Uterus (tissue), 4 donors: ENCODE results near the gene LRR1. TPM values are rescaled to one million over a fixed set of nuclear protein-coding genes. Genes with fewer than 3 reads are reported as not detected.
"Not testable (repeated sequence)": the region's sequence is repeated elsewhere in the genome, so short reads cannot be mapped to it uniquely, and the experiment has no call there.

ENCODE experiments used
- DNase-seq, 2 donors: peaks; one replicate each; pipeline ENCODE4 v3.0.0-alpha.2; 2019 to 2020
- H3K27ac ChIP-seq, 2 donors: fragments of 200-600 bp; sonication (generic); 1 replicate in 1 of 2; 2 replicates in 1 of 2; pipeline ENCODE4 v1.5.1; 2016 to 2018
- H3K27me3 ChIP-seq, 2 donors: fragments of 200-600 bp; sonication (generic); one replicate each; pipeline ENCODE4 v1.5.1; 2018 to 2019; ENCODE audit warnings: control low read depth in 1 of 2
- H3K36me3 ChIP-seq, 2 donors: fragments of 200-600 bp; sonication (generic); one replicate each; pipeline ENCODE4 v1.5.1; 2019; ENCODE audit warnings: control low read depth in 1 of 2
- H3K4me1 ChIP-seq, 2 donors: fragments of 200-600 bp; sonication (generic); one replicate each; pipeline ENCODE4 v1.5.1; 2018 to 2019; ENCODE audit warnings: control low read depth in 1 of 2
- H3K4me3 ChIP-seq, 2 donors: fragments of 200-600 bp; sonication (generic); 1 replicate in 1 of 2; 2 replicates in 1 of 2; pipeline ENCODE4 v1.5.1; 2018 to 2019; ENCODE audit warnings: mild to moderate bottlenecking in 1 of 2
- H3K9me3 ChIP-seq, 2 donors: fragments of 200-600 bp; sonication (generic); one replicate each; pipeline ENCODE4 v1.5.1; 2019; ENCODE audit warnings: control low read depth in 1 of 2
- POLR2A ChIP-seq, 2 donors: fragments of 450-650 bp; IDR thresholded peaks; one replicate each; pipeline ENCODE4 v1.6.1; 2016; ENCODE audit warnings: antibody characterized with exemption in 2 of 2, mild to moderate bottlenecking in 1 of 2, moderate library complexity in 1 of 2
- intact Hi-C: fragments of 100-400 bp; cut with DNase I; formaldehyde crosslinking; loops from one replicate; pipeline ENCODE4 v1.15.1; 2023; ENCODE audit warnings: low total_unique reads
- total RNA-seq, 4 donors: library from RNA; depleted of rRNA in 3 of 4; stranded (reverse); fragments of >200 nt in 3 of 4; gene quantifications; one replicate each; pipeline versions ENCODE4 v1.1.0 to v1.2.4, GENCODE V29; 2014 to 2023
- TF ChIP-seq, protein P1 (sequence below), 4 experiments: fragments of 200-600 bp in 2 of 4; fragments of 450-650 bp in 2 of 4; sonication (generic) in 2 of 4; IDR thresholded peaks; one replicate each; pipeline ENCODE4 v1.5.1; 2016 to 2019; ENCODE audit warnings: antibody characterized with exemption in 4 of 4, mild to moderate bottlenecking in 2 of 4, moderate library complexity in 1 of 4
- donor health status: DM: yes; HTN: yes; CAD: no.

LRR1 gene
- total RNA-seq, 4 donors from 2014 or later: 1.8 to 16.2 (median 6.8) TPM

DNA sequence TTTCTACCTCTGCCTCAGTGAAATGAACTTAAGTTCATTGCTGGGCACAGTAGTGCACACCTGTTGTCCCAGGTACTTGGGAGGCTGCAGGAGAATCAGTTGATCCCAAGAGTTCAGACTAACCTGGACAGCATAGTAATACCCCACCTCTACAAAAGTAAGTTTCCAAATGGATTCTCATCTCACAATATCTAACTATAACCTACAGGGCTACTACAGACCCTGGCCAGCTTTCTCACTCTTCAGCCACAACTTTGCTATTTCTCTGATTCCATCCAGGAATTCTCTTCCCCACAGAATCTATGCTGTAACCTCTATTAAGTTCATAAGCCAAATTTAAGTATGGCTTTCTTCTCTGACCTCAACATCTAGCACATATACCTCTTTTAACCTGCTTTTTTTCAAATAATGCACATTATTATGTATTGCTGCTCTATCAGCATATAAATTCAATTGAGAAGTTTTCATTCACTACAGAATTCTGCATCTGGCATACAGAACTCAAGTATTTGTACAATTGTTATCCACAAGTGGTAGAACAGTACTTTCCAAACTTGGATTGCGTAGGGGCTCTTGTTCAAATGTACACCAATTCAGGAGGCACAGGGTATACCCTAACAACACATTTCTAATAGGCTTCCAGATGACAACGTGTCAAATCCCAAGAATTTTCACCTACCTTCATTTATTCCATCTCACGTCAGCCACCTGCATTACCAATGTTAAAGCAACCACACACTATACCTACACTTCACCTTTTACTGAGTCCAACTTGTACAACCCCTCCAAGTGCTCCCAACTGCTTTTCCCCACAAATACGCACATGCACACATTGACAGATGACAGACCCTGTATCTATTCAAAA lies 16.4 kb upstream of the LRR1 start:
- H3K36me3 ChIP-seq: no peaks in the 10 kb centered on the region
- no peak for TF ChIP-seq POLR2A (IDR thresholded peaks at IDR 0.05)
- TF ChIP-seq, protein P1, sequence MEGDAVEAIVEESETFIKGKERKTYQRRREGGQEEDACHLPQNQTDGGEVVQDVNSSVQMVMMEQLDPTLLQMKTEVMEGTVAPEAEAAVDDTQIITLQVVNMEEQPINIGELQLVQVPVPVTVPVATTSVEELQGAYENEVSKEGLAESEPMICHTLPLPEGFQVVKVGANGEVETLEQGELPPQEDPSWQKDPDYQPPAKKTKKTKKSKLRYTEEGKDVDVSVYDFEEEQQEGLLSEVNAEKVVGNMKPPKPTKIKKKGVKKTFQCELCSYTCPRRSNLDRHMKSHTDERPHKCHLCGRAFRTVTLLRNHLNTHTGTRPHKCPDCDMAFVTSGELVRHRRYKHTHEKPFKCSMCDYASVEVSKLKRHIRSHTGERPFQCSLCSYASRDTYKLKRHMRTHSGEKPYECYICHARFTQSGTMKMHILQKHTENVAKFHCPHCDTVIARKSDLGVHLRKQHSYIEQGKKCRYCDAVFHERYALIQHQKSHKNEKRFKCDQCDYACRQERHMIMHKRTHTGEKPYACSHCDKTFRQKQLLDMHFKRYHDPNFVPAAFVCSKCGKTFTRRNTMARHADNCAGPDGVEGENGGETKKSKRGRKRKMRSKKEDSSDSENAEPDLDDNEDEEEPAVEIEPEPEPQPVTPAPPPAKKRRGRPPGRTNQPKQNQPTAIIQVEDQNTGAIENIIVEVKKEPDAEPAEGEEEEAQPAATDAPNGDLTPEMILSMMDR (IDR thresholded peaks at IDR 0.05): no peak
- H3K27ac ChIP-seq: no peak overlapping the region
- no peak overlapping the region for H3K4me3 ChIP-seq
- DNase-seq: no peak
- H3K27me3 ChIP-seq: no peaks in the 10 kb centered on the region
- peaks cover 0 to 4% of the 10 kb centered on the region in 2 donors for H3K4me1 ChIP-seq
- no peaks in the 10 kb centered on the region for H3K9me3 ChIP-seq
- intact Hi-C loops: no loop called here

DNA sequence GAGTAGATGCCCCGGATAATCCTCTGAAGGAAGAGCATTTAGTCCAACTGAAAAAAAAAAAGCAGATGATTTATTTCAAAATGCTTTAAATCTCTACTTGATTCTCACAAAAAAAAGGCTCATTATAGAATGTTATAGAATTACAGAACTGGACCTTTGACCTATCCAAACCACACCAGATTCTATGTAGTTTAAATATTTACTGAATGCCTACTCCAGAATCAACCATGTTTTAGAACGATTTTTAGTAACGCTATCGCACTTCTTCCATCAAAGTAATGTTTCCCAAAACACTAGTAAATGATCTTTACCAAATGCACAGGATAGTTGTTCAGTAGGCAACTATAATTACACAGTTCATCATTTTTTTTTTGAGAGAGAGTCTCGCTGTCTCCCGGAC lies 15.1 kb upstream of the LRR1 start:
- Histone ChIP-seq H3K36me3 (no peaks in the 10 kb centered on the region), H3K4me1 (peaks cover 0 to 4% of the 10 kb centered on the region in 2 donors), H3K27ac (no peak overlapping the region), H3K9me3 (no peaks in the 10 kb centered on the region), H3K4me3 (no peak overlapping the region), H3K27me3 (no peaks in the 10 kb centered on the region)
- TF ChIP-seq, protein P1 (IDR thresholded peaks at IDR 0.05): no peak
- no peak for TF ChIP-seq POLR2A (IDR thresholded peaks at IDR 0.05)
- intact Hi-C loops: no loop called here
- no peak for DNase-seq

GRCh38 chr14:49584058-49584457 lies 14.7 kb upstream of the LRR1 start:
- no peaks in the 10 kb centered on the region for H3K9me3 ChIP-seq
- H3K4me1 ChIP-seq: peaks cover 0 to 4% of the 10 kb centered on the region in 2 donors
- intact Hi-C loops: no loop called here
- H3K36me3 ChIP-seq: no peaks in the 10 kb centered on the region
- H3K4me3 ChIP-seq: no peak overlapping the region
- H3K27ac ChIP-seq: no peak overlapping the region
- no peak for TF ChIP-seq POLR2A (IDR thresholded peaks at IDR 0.05)
- TF ChIP-seq, protein P1 (IDR thresholded peaks at IDR 0.05): no peak
- H3K27me3 ChIP-seq: no peaks in the 10 kb centered on the region
- DNase-seq: no peak

- H3K27me3 ChIP-seq, H3K9me3 ChIP-seq, intact Hi-C loops, DNase-seq, H3K36me3 ChIP-seq, H3K4me1 ChIP-seq: not testable (repeated sequence)
- Histone ChIP-seq H3K4me3 (peak overlapping the region; percentile 84 to 94), H3K27ac (peak overlapping the region; percentile 89 to 91)
Measured at GRCh38 chr14:49584981-49585640, 13.6 kb upstream of the LRR1 start.

- Histone ChIP-seq H3K4me3 (peak within 1 kb of the TSS; percentile 84 to 94), H3K4me1 (peaks cover 0 to 4% of the 10 kb centered on the region in 2 donors), H3K27ac (peak within 1 kb of the TSS; percentile 89 to 91), H3K36me3 (no peaks in the 10 kb centered on the region), H3K27me3 (no peaks in the 10 kb centered on the region), H3K9me3 (no peaks in the 10 kb centered on the region)
- peak; percentile 80 to 83 for TF ChIP-seq POLR2A (IDR thresholded peaks at IDR 0.05)
- TF ChIP-seq, protein P1 (IDR thresholded peaks at IDR 0.05): peak in 1 of 4 experiments; percentile 23
- peak; percentile 98 to 99 for DNase-seq
- intact Hi-C loops: no loop called here
Measured at GRCh38 chr14:49585803-49586672, 12.7 kb upstream of the LRR1 start, which contains the start of gene RPS29. Gene RPS29 (minus strand): TSS chr14:49586380. CDS start chr14:49586346, 34 bp downstream.
